HCT116 (cell line): Measurements from ENCODE around the gene PRLR. TPM values are rescaled to one million over a fixed set of nuclear protein-coding genes. Genes with fewer than 3 reads are reported as not detected.

Experiments
- ATAC-seq: fragments of 200-7000 bp; cut with Tn5 transposase; 2 replicates; pipeline ENCODE4 v1.9.1; 2020; ENCODE audit warnings: mild to moderate bottlenecking, moderate library complexity
- BruUV-seq: library from RNA; stranded (reverse); fragments of 400-500 nt; replicated peaks from 2 replicates; lab custom pipeline; 2021; lab: Mats Ljungman, UMichigan
- CTCF ChIA-PET: fragments of 300-600 bp; sonication (Branson Sonifier 250); formaldehyde crosslinking; loops from one replicate; lab custom pipeline; 2021; ENCODE audit warnings: antibody characterized with exemption; lab: Charles Lee
- POLR2A ChIA-PET: fragments of 300-600, 350-600 bp; sonication (Branson Sonifier 250); formaldehyde crosslinking; loops from one replicate; lab custom pipeline; 2021; ENCODE audit warnings: antibody characterized with exemption; lab: Charles Lee
- RAD21 ChIA-PET, 2 experiments: fragments of 300-600 bp; sonication (Branson Sonifier 250); formaldehyde crosslinking; loops; one replicate each; lab custom pipeline; 2023; ENCODE audit warnings: low total read pairs in 2 of 2; ENCODE audit not compliant: uncharacterized antibody in 2 of 2, unreplicated experiment in 2 of 2, low non-redundant PET in 1 of 2; lab: Charles Lee
- DNase-seq: peaks from one replicate; pipeline ENCODE4 v3.0.0-alpha.2; 2010; ENCODE audit warnings: low read depth, low spot score
- H2AFZ ChIP-seq: fragments of 200-600 bp; shearing (Covaris generic), sonication (generic); 2 replicates; pipeline ENCODE4 v1.6.1; 2017; ENCODE audit warnings: low read depth, mixed run types, mixed read lengths, antibody characterized with exemption, low read length; ENCODE audit not compliant: poor library complexity, severe bottlenecking
- H3K27ac ChIP-seq: 2 replicates; pipeline ENCODE4 v1.5.1; 2012; ENCODE audit warnings: low read depth, low read length
- H3K27me3 ChIP-seq: fragments of 200-600 bp; sonication (generic); 2 replicates; pipeline ENCODE4 v1.6.1; 2016; ENCODE audit warnings: mixed run types, low read length, mixed read lengths; ENCODE audit not compliant: insufficient read depth
- H3K36me3 ChIP-seq, 2 experiments: fragments of 200-500 bp in 1 of 2; fragments of 200-600 bp in 1 of 2; sonication (Bioruptor generic) in 1 of 2; sonication (generic) in 1 of 2; 2 replicates each; pipeline versions ENCODE4 v1.5.1 to v1.6.1; 2014 to 2016; ENCODE audit warnings: low read length in 2 of 2, inconsistent platforms in 1 of 2, mixed read lengths in 1 of 2, mixed run types in 1 of 2; ENCODE audit not compliant: insufficient read depth in 2 of 2, control insufficient read depth in 1 of 2
- H3K4me1 ChIP-seq, 2 experiments: fragments of 200-600 bp in 1 of 2; sonication (generic) in 1 of 2; 2 replicates each; pipeline versions ENCODE4 v1.5.1 to v1.6.1; 2012 to 2017; ENCODE audit warnings: low read length in 2 of 2, inconsistent platforms in 1 of 2, mild to moderate bottlenecking in 1 of 2, mixed read lengths in 1 of 2, mixed run types in 1 of 2, moderate library complexity in 1 of 2; ENCODE audit not compliant: insufficient read depth in 2 of 2, control insufficient read depth in 1 of 2
- H3K4me2 ChIP-seq: fragments of 200-600 bp; sonication (generic); 2 replicates; pipeline ENCODE4 v1.6.1; 2017; ENCODE audit warnings: mixed run types, low read length, mixed read lengths
- H3K4me3 ChIP-seq, 2 experiments: fragments of 200-600 bp in 1 of 2; sonication (generic) in 1 of 2; replicated peaks in 1 of 2; 2 replicates each; pipeline ENCODE4 v1.5.1; 2011 to 2016; ENCODE audit warnings: low read length in 2 of 2, control low read depth in 1 of 2, low read depth in 1 of 2, mild to moderate bottlenecking in 1 of 2, mixed read lengths in 1 of 2, mixed run types in 1 of 2
- H3K79me2 ChIP-seq: fragments of 200-600 bp; sonication (generic); 2 replicates; pipeline ENCODE4 v1.6.1; 2017; ENCODE audit warnings: mild to moderate bottlenecking, mixed run types, low read length, moderate library complexity, mixed read lengths; ENCODE audit not compliant: insufficient read depth
- H3K9ac ChIP-seq: fragments of 200-600 bp; sonication (generic); 2 replicates; pipeline ENCODE4 v1.6.1; 2016; ENCODE audit warnings: low read length, mixed read lengths
- H3K9me2 ChIP-seq: fragments of 200-600 bp; sonication (generic), shearing (Covaris generic); 2 replicates; pipeline ENCODE4 v1.6.1; 2017; ENCODE audit warnings: mixed run types, mild to moderate bottlenecking, moderate library complexity; ENCODE audit not compliant: insufficient read depth
- H3K9me3 ChIP-seq, 2 experiments: fragments of 200-500 bp in 1 of 2; fragments of 200-600 bp in 1 of 2; sonication (Bioruptor generic) in 1 of 2; sonication (generic) in 1 of 2; 2 replicates each; pipeline ENCODE4 v1.6.1; 2014 to 2017; ENCODE audit warnings: low read length in 2 of 2, mixed read lengths in 2 of 2, inconsistent platforms in 1 of 2, low read depth in 1 of 2, mild to moderate bottlenecking in 1 of 2, mixed run types in 1 of 2, moderate library complexity in 1 of 2; ENCODE audit not compliant: control insufficient read depth in 1 of 2, insufficient read depth in 1 of 2
- H4K20me1 ChIP-seq: fragments of 200-600 bp; sonication (generic), shearing (Covaris generic); 2 replicates; pipeline ENCODE4 v1.6.1; 2017; ENCODE audit warnings: mixed run types, mild to moderate bottlenecking, moderate library complexity; ENCODE audit not compliant: insufficient read depth
- CBX3 ChIP-seq: IDR thresholded peaks from 2 replicates; pipeline ENCODE4 v1.6.1; 2012; ENCODE audit warnings: low read depth
- CEBPB ChIP-seq: IDR thresholded peaks from 2 replicates; pipeline ENCODE4 v1.6.1; 2012; ENCODE audit warnings: low read depth
- ELF1 ChIP-seq: IDR thresholded peaks from 2 replicates; pipeline ENCODE4 v1.6.1; 2012; ENCODE audit warnings: low read depth, borderline replicate concordance
- EZH2 ChIP-seq: fragments of 200-600 bp; sonication (generic); IDR thresholded peaks from 2 replicates; pipeline ENCODE4 v1.6.1; 2017; ENCODE audit warnings: antibody characterized with exemption, mixed run types
- JUND ChIP-seq: IDR thresholded peaks from 2 replicates; pipeline ENCODE4 v1.6.1; 2012
- POLR2A ChIP-seq: IDR thresholded peaks from 2 replicates; pipeline ENCODE4 v1.7.0; 2011; ENCODE audit warnings: borderline replicate concordance; ENCODE audit not compliant: insufficient read depth, insufficient read length; ENCODE audit errors: extremely low read depth
- RAD21 ChIP-seq: IDR thresholded peaks from 2 replicates; pipeline ENCODE4 v1.6.1; 2012; ENCODE audit warnings: low read depth, mild to moderate bottlenecking
- TCF7L2 ChIP-seq: IDR thresholded peaks from 2 replicates; pipeline ENCODE4 v1.7.0; 2011; ENCODE audit warnings: borderline replicate concordance, inconsistent platforms; ENCODE audit not compliant: insufficient read depth, insufficient read length; ENCODE audit errors: extremely low read depth
- YY1 ChIP-seq: IDR thresholded peaks from 2 replicates; pipeline ENCODE4 v1.6.1; 2011; ENCODE audit warnings: low read length, low read depth, moderate library complexity, mild to moderate bottlenecking; ENCODE audit not compliant: insufficient replicate concordance; ENCODE audit errors: extremely low read depth
- ZFX ChIP-seq: fragments of 450-650 bp; IDR thresholded peaks from 2 replicates; pipeline ENCODE4 v1.6.1; 2017
- intact Hi-C: fragments of 100-400 bp; cut with micrococcal nuclease; formaldehyde crosslinking; loops from 2 replicates; pipeline ENCODE4 v1.10.0; 2022
- total RNA-seq: library from RNA; stranded (reverse); gene quantifications from one replicate; pipeline ENCODE4 v1.2.1, GENCODE V29; 2021; ENCODE audit not compliant: unreplicated experiment
- TF ChIP-seq, protein P1 (sequence below): IDR thresholded peaks from 2 replicates; pipeline ENCODE4 v1.6.1; 2011; ENCODE audit warnings: mild to moderate bottlenecking, low read length, moderate library complexity; ENCODE audit not compliant: insufficient replicate concordance; ENCODE audit errors: extremely low read depth
- TF ChIP-seq, protein P2 (sequence below), 3 experiments: fragments of 200-600 bp in 1 of 3; sonication (generic) in 1 of 3; IDR thresholded peaks in 2 of 3; conservative IDR thresholded peaks in 1 of 3; 2 replicates each; pipeline ENCODE4 v1.5.1; 2012 to 2017; ENCODE audit warnings: low read depth in 2 of 3, low read length in 2 of 3, antibody characterized with exemption in 1 of 3, borderline replicate concordance in 1 of 3, control low read depth in 1 of 3, mild to moderate bottlenecking in 1 of 3, mixed read lengths in 1 of 3, mixed run types in 1 of 3, moderate library complexity in 1 of 3; ENCODE audit not compliant: insufficient read depth in 1 of 3
- TF ChIP-seq, protein P3 (sequence below): IDR thresholded peaks from 2 replicates; pipeline ENCODE4 v1.6.1; 2012

Gene PRLR
- total RNA-seq, 1 experiment from 2014 or later, result 0.10 TPM

DNA sequence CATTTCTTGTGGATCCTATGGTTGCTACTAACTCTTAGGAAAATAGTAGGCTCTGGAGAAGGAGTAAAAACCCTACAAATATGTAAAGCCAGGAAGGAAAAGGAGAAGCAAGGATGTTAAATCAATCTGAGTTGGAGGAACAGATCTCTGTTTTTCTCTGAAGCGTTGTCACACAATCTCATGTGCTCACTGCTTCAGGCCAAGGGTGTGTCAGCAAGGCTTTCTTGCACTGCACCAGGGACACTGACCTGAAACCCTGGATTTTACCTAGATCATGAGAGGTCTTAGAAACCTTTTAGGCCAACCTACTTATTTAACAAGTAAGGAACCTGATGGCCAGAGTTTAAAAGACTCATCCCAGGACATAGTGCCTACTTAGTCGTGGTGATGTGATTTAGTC, 170.1 kb downstream of the PRLR start:
- RAD21 ChIA-PET, result no interaction called here
- H3K4me3 ChIP-seq, result no peak overlapping the region
- POLR2A ChIA-PET, result no interaction called here
- no peak overlapping the region for H3K4me2 ChIP-seq
- no peak overlapping the region for H3K27ac ChIP-seq
- BruUV-seq, result no TSS peak
- no peaks in the 10 kb centered on the region for H3K4me1 ChIP-seq
- ATAC-seq, result no peak
- no peak overlapping the region for H2AFZ ChIP-seq
- no peaks in the 10 kb centered on the region for H3K36me3 ChIP-seq
- H3K9me2 ChIP-seq, result no peaks in the 10 kb centered on the region
- no peak for DNase-seq
- no peak overlapping the region for H3K9ac ChIP-seq
- H3K79me2 ChIP-seq, result no peaks in the 10 kb centered on the region
- H3K27me3 ChIP-seq, result peaks cover 54% of the 10 kb centered on the region
- H3K9me3 ChIP-seq, result no peaks in the 10 kb centered on the region
- no peaks in the 10 kb centered on the region for H4K20me1 ChIP-seq
- CTCF ChIA-PET, result no interaction called here
- intact Hi-C loops, result no loop called here
- TF ChIP-seq CEBPB (no peak), RAD21 (no peak), JUND (no peak), ZFX (no peak), POLR2A (no peak)

DNA sequence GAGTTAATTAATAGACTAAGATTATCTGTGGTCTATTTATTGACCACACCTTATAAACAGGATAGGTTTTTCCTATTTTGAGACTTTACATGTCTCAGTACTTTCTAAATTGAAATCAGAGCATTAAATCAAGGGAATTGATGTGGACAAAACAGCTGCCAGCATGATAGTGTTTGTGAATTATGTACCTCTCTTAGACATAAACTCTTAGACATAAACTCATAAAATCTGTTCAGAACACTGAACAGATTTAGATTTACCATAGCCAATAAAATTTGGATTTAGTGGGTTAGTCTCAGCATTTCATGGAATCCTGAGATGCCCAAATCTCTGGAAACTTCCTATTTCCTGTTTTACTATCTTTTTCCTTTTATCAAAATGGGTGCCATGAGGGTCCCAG, 171.0 kb downstream of the PRLR start:
- Histone ChIP-seq H2AFZ (no peak overlapping the region), H3K9me2 (no peaks in the 10 kb centered on the region), H3K36me3 (no peaks in the 10 kb centered on the region), H3K9me3 (no peaks in the 10 kb centered on the region), H3K4me2 (no peak overlapping the region), H3K4me1 (no peaks in the 10 kb centered on the region), H3K79me2 (no peaks in the 10 kb centered on the region), H3K27me3 (peaks cover 54% of the 10 kb centered on the region), H4K20me1 (no peaks in the 10 kb centered on the region), H3K9ac (no peak overlapping the region), H3K27ac (no peak overlapping the region), H3K4me3 (no peak overlapping the region)
- ChIA-PET POLR2A (no interaction called here), RAD21 (no interaction called here), CTCF (no interaction called here)
- intact Hi-C loops, result no loop called here
- no TSS peak for BruUV-seq
- TF ChIP-seq, protein P1, sequence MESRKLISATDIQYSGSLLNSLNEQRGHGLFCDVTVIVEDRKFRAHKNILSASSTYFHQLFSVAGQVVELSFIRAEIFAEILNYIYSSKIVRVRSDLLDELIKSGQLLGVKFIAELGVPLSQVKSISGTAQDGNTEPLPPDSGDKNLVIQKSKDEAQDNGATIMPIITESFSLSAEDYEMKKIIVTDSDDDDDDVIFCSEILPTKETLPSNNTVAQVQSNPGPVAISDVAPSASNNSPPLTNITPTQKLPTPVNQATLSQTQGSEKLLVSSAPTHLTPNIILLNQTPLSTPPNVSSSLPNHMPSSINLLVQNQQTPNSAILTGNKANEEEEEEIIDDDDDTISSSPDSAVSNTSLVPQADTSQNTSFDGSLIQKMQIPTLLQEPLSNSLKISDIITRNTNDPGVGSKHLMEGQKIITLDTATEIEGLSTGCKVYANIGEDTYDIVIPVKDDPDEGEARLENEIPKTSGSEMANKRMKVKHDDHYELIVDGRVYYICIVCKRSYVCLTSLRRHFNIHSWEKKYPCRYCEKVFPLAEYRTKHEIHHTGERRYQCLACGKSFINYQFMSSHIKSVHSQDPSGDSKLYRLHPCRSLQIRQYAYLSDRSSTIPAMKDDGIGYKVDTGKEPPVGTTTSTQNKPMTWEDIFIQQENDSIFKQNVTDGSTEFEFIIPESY, result no peak
- TF ChIP-seq, protein P2, sequence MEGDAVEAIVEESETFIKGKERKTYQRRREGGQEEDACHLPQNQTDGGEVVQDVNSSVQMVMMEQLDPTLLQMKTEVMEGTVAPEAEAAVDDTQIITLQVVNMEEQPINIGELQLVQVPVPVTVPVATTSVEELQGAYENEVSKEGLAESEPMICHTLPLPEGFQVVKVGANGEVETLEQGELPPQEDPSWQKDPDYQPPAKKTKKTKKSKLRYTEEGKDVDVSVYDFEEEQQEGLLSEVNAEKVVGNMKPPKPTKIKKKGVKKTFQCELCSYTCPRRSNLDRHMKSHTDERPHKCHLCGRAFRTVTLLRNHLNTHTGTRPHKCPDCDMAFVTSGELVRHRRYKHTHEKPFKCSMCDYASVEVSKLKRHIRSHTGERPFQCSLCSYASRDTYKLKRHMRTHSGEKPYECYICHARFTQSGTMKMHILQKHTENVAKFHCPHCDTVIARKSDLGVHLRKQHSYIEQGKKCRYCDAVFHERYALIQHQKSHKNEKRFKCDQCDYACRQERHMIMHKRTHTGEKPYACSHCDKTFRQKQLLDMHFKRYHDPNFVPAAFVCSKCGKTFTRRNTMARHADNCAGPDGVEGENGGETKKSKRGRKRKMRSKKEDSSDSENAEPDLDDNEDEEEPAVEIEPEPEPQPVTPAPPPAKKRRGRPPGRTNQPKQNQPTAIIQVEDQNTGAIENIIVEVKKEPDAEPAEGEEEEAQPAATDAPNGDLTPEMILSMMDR (IDR thresholded peaks at IDR 0.05 in 2 of 3, conservative IDR thresholded peaks at IDR 0.05 in 1 of 3; ENCODE audit: borderline replicate concordance in 1 of 3, insufficient read depth in 1 of 3, low read depth in 2 of 3, low read length in 2 of 3), result no peak
- no peak for TF ChIP-seq TCF7L2
- no peak for TF ChIP-seq ELF1
- no peak for TF ChIP-seq YY1
- TF ChIP-seq, protein P3, sequence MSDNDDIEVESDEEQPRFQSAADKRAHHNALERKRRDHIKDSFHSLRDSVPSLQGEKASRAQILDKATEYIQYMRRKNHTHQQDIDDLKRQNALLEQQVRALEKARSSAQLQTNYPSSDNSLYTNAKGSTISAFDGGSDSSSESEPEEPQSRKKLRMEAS, result no peak
- no peak for TF ChIP-seq CBX3
- TF ChIP-seq ZFX, result no peak
- no peak for TF ChIP-seq EZH2
- no peak for ATAC-seq
- no peak for DNase-seq
